ENCODE results near the gene LAMP1.
"Not testable (repeated sequence)": the region's sequence is repeated elsewhere in the genome, so short reads cannot be mapped to it uniquely, and the experiment has no call there.

Gene LAMP1, protein sequence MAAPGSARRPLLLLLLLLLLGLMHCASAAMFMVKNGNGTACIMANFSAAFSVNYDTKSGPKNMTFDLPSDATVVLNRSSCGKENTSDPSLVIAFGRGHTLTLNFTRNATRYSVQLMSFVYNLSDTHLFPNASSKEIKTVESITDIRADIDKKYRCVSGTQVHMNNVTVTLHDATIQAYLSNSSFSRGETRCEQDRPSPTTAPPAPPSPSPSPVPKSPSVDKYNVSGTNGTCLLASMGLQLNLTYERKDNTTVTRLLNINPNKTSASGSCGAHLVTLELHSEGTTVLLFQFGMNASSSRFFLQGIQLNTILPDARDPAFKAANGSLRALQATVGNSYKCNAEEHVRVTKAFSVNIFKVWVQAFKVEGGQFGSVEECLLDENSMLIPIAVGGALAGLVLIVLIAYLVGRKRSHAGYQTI

DNA sequence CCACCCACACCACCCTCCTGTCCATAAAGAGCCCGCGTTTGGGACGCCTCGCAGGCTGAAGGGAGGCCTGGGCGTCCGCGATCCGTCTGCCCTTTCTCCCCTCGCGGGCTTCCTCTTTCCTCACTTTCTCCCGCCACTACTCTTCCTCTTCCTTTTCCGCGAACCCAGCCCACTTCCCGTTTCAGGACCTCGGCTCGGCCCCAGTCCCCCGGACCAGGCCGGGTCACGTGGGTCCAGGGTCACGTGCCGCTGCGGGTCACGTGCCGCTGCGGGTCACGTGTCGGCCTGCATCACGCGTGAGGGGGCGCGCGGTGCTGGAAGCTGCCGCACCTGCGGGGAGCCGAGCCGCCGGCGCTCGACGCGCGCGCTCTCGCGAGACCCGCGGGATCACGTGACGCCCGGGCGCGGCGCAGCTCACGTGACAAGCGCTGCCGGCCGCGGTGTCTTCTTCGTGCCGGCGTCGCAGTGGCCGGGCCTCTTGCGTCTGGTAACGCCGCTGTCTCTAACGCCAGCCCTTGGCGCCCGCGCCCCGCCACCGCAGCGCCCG lies at the start of gene LAMP1:
LAMP1 (plus strand) TSS at position 417 of the 547 bp plus-strand sequence. CDS start 196 bp downstream, outside the sequence.
- H3K9me3 ChIP-seq (ENCODE audit: control insufficient read depth, insufficient read depth, low read depth, low read length): no peaks in the 10 kb centered on the region
- H3K4me1 ChIP-seq (ENCODE audit: control insufficient read depth, insufficient read depth, low read length): peaks cover 11% of the 10 kb centered on the region; the same call in 1 of the 2 replicates
- H3K9ac ChIP-seq (ENCODE audit: low read length): peak within 1 kb of the TSS; percentile 93
- peak within 1 kb of the TSS; percentile 46; the same call in 1 of the 2 replicates for H3K27ac ChIP-seq (ENCODE audit: low read depth, low read length)
- H3K36me3 ChIP-seq (ENCODE audit: control insufficient read depth, insufficient read depth, low read length): no peaks in the 10 kb centered on the region
- H3K27me3 ChIP-seq (ENCODE audit: control insufficient read depth, insufficient read depth, low read length): no peaks in the 10 kb centered on the region; the same call in 1 of the 2 replicates
- H3K4me3 ChIP-seq (ENCODE audit: low read depth, low read length): peak within 1 kb of the TSS; percentile 90

DNA sequence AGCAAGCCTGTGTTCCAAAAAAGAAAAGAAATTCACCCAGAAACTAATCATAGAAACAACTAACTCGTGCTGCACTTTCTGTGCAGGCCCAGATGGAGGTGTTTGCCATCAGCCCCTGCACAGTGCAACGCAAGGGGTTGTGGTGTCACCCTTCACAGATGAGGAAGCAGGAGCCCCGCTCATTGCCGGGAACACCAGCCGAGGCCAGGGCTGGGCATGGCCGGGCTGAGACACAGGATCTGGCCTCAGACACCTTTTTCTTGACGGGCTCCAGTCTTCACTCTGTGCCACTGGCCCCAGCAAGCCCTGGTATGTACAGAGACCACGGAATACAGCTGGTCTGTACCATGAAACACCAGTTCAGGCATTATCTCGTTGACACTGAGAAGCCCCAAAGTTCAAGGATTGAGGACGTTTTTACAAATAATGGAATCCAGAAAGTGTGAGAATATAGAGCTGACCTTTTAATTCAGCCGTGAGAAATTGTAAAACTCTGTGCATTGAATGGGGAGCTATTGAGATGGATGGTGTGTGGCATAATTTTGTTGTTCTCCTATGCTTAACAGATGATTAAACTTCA lies 44.4 kb upstream of the LAMP1 start:
- Histone ChIP-seq H3K27me3 (ENCODE audit: control insufficient read depth, insufficient read depth, low read length) (no peaks in the 10 kb centered on the region), H3K27ac (ENCODE audit: low read depth, low read length) (no peak overlapping the region), H3K9me3 (ENCODE audit: control insufficient read depth, insufficient read depth, low read depth, low read length) (no peaks in the 10 kb centered on the region), H3K4me1 (ENCODE audit: control insufficient read depth, insufficient read depth, low read length) (no peaks in the 10 kb centered on the region), H3K9ac (ENCODE audit: low read length) (no peak overlapping the region), H3K4me3 (ENCODE audit: low read depth, low read length) (no peak overlapping the region), H3K36me3 (ENCODE audit: control insufficient read depth, insufficient read depth, low read length) (peaks cover 99% of the 10 kb centered on the region)

DNA sequence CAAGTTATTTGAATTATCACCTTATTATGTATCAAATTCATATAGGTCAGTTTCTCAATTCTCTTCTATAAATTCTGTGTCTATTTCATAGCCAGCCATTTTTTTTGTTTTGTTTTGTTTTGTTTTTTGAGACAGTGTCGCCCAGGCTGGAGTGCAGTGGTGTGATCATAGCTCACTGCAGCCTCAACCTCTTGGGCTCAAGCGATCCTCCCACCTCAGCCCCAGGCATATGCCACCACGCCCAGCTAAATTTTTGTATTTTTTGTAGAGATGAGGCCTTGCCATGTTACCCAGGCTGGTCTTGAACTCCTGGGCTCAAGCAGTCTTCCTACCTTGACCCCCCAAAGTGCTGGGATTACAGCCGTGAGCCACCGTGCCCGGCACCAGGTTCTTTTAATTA lies 39.1 kb upstream of the LAMP1 start:
- H3K4me3 ChIP-seq (ENCODE audit: low read depth, low read length); H3K4me1 ChIP-seq (ENCODE audit: control insufficient read depth, insufficient read depth, low read length); H3K27ac ChIP-seq (ENCODE audit: low read depth, low read length); H3K27me3 ChIP-seq (ENCODE audit: control insufficient read depth, insufficient read depth, low read length); H3K9ac ChIP-seq (ENCODE audit: low read length); H3K9me3 ChIP-seq (ENCODE audit: control insufficient read depth, insufficient read depth, low read depth, low read length): not testable (repeated sequence)
- peaks cover 90% of the 10 kb centered on the region for H3K36me3 ChIP-seq (ENCODE audit: control insufficient read depth, insufficient read depth, low read length)

DNA sequence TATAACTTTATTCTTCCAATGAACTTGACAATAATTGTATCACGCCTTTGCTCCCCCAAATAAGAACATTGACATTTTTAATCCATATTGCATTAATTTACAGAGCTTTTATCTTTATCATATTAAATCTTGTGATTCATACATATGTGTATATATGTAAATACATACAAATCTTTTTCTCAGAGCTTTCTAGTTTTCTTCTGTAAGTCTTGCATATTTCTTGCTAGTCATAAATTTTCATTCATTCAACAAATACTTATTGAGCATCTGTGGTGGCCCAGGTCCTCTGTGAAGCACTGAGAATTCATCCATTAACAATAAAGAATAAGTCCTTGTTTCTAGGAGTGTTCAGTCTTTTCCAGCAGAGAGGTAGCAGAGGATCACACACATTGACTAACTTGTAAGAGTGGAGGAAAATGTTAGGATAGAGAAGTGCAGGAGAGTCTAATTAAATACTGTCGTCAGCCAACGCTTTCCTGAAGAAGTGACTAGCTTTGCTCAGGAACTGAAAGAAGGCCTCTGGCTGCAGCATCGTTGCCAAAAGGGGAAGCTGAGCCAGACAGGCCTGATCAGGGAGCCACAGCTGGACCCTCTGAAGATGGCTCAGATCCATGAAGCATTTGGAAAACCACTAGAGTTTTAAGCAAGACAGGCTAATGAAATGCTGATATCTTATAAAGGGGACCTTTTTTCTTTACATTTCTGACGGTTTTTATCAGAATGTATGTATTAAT lies 38.6 kb upstream of the LAMP1 start:
- Histone ChIP-seq H3K4me1 (ENCODE audit: control insufficient read depth, insufficient read depth, low read length) (no peaks in the 10 kb centered on the region), H3K4me3 (ENCODE audit: low read depth, low read length) (no peak overlapping the region), H3K9ac (ENCODE audit: low read length) (no peak overlapping the region), H3K36me3 (ENCODE audit: control insufficient read depth, insufficient read depth, low read length) (peaks cover 86% of the 10 kb centered on the region), H3K27ac (ENCODE audit: low read depth, low read length) (no peak overlapping the region), H3K9me3 (ENCODE audit: control insufficient read depth, insufficient read depth, low read depth, low read length) (no peaks in the 10 kb centered on the region), H3K27me3 (ENCODE audit: control insufficient read depth, insufficient read depth, low read length) (no peaks in the 10 kb centered on the region)

DNA sequence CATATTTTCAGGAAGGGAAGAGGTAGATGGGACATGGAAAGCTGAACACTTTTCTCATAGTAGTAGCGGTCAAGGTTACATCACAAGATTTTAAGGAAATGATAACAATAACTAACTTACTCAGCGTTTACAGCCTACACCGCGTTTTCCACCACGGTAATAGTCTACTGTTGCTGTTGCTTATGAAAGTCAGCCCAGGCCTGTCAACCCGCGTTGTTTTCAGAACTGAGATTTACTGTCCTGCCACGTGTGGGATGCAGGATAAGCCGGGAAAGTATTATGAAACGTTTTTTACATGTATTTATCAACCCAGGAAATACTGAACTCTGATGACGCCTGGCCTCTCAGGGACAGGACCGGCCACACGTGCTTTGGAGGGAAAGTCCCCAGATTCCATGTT lies 36.0 kb upstream of the LAMP1 start:
- no peak overlapping the region for H3K4me3 ChIP-seq (ENCODE audit: low read depth, low read length)
- no peak overlapping the region for H3K9ac ChIP-seq (ENCODE audit: low read length)
- H3K4me1 ChIP-seq (ENCODE audit: control insufficient read depth, insufficient read depth, low read length): no peaks in the 10 kb centered on the region
- no peak overlapping the region for H3K27ac ChIP-seq (ENCODE audit: low read depth, low read length)
- peaks cover 72% of the 10 kb centered on the region for H3K36me3 ChIP-seq (ENCODE audit: control insufficient read depth, insufficient read depth, low read length)
- no peaks in the 10 kb centered on the region for H3K9me3 ChIP-seq (ENCODE audit: control insufficient read depth, insufficient read depth, low read depth, low read length)
- no peaks in the 10 kb centered on the region for H3K27me3 ChIP-seq (ENCODE audit: control insufficient read depth, insufficient read depth, low read length)

DNA sequence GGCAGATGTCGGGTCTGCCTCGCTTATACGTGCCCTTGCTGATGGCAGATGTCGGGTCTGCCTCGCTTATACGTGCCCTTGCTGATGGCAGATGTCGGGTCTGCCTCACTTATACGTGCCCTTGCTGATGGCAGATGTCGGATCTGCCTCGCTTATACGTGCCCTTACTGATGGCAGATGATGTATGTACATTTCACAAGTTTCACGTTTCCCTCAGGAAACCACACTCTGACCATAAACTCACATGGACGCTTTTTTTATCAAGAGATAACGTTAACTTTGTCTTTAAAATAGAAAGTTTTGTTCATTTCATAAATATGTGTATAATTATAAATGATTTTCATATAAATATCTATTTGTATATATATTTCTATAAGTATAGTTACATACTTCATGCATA lies 34.0 kb upstream of the LAMP1 start:
- not testable (repeated sequence) for H3K4me3 ChIP-seq (ENCODE audit: low read depth, low read length); H3K27me3 ChIP-seq (ENCODE audit: control insufficient read depth, insufficient read depth, low read length); H3K9me3 ChIP-seq (ENCODE audit: control insufficient read depth, insufficient read depth, low read depth, low read length); H3K27ac ChIP-seq (ENCODE audit: low read depth, low read length); H3K9ac ChIP-seq (ENCODE audit: low read length); H3K4me1 ChIP-seq (ENCODE audit: control insufficient read depth, insufficient read depth, low read length)
- peaks cover 53% of the 10 kb centered on the region for H3K36me3 ChIP-seq (ENCODE audit: control insufficient read depth, insufficient read depth, low read length)

- Histone ChIP-seq H3K27me3 (ENCODE audit: control insufficient read depth, insufficient read depth, low read length) (no peaks in the 10 kb centered on the region), H3K4me1 (ENCODE audit: control insufficient read depth, insufficient read depth, low read length) (no peaks in the 10 kb centered on the region), H3K9me3 (ENCODE audit: control insufficient read depth, insufficient read depth, low read depth, low read length) (no peaks in the 10 kb centered on the region), H3K4me3 (ENCODE audit: low read depth, low read length) (no peak overlapping the region), H3K36me3 (ENCODE audit: control insufficient read depth, insufficient read depth, low read length) (peaks cover 16% of the 10 kb centered on the region), H3K9ac (ENCODE audit: low read length) (no peak overlapping the region), H3K27ac (ENCODE audit: low read depth, low read length) (no peak overlapping the region)
Observed at GRCh38 chr13:113267642-113268405, 29.2 kb upstream of the LAMP1 start.

DNA sequence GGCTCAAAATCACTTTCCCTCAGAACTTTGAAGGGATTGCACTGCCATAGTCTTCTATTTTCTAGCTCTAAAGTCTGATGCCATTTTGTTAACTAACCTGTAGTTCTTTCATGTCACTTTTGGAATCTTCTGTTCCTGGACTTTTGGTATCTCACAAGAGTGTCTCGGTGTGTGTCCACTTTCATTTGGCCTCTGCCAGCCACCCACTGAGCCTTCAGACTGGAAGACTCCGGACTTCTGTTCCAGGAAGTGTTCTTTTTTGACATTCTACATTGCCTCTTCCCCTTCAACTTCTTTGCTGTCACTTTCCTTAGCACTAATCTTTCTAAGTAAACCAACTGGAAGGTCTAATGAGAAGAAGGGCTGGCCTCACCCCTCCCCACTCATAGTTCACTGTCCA lies 25.0 kb upstream of the LAMP1 start:
- Histone ChIP-seq H3K27me3 (ENCODE audit: control insufficient read depth, insufficient read depth, low read length) (no peaks in the 10 kb centered on the region), H3K36me3 (ENCODE audit: control insufficient read depth, insufficient read depth, low read length) (peaks cover 4% of the 10 kb centered on the region), H3K9me3 (ENCODE audit: control insufficient read depth, insufficient read depth, low read depth, low read length) (no peaks in the 10 kb centered on the region), H3K4me1 (ENCODE audit: control insufficient read depth, insufficient read depth, low read length) (peaks cover 2% of the 10 kb centered on the region; the same call in 1 of the 2 replicates), H3K27ac (ENCODE audit: low read depth, low read length) (no peak overlapping the region), H3K4me3 (ENCODE audit: low read depth, low read length) (no peak overlapping the region), H3K9ac (ENCODE audit: low read length) (no peak overlapping the region)

GRCh38 chr13:113272701-113273181 lies 24.3 kb upstream of the LAMP1 start:
- Histone ChIP-seq H3K27me3 (ENCODE audit: control insufficient read depth, insufficient read depth, low read length) (no peaks in the 10 kb centered on the region), H3K4me1 (ENCODE audit: control insufficient read depth, insufficient read depth, low read length) (peaks cover 2% of the 10 kb centered on the region; the same call in 1 of the 2 replicates), H3K9ac (ENCODE audit: low read length) (no peak overlapping the region), H3K4me3 (ENCODE audit: low read depth, low read length) (no peak overlapping the region), H3K9me3 (ENCODE audit: control insufficient read depth, insufficient read depth, low read depth, low read length) (no peaks in the 10 kb centered on the region), H3K36me3 (ENCODE audit: control insufficient read depth, insufficient read depth, low read length) (peaks cover 4% of the 10 kb centered on the region), H3K27ac (ENCODE audit: low read depth, low read length) (no peak overlapping the region)

- Histone ChIP-seq H3K27ac (ENCODE audit: low read depth, low read length) (no peak overlapping the region), H3K27me3 (ENCODE audit: control insufficient read depth, insufficient read depth, low read length) (no peaks in the 10 kb centered on the region), H3K4me1 (ENCODE audit: control insufficient read depth, insufficient read depth, low read length) (peaks cover 2% of the 10 kb centered on the region; the same call in 1 of the 2 replicates), H3K36me3 (ENCODE audit: control insufficient read depth, insufficient read depth, low read length) (peaks cover 4% of the 10 kb centered on the region), H3K9ac (ENCODE audit: low read length) (no peak overlapping the region), H3K4me3 (ENCODE audit: low read depth, low read length) (no peak overlapping the region), H3K9me3 (ENCODE audit: control insufficient read depth, insufficient read depth, low read depth, low read length) (no peaks in the 10 kb centered on the region)
Observed at GRCh38 chr13:113273321-113273720, 23.7 kb upstream of the LAMP1 start.

Measured in HUES6 (cell line).